OCI-LY7 (cell line): ENCODE measurements around the gene TUBB3.

ENCODE experiments used
- EZH2phosphoT487 ChIP-seq: fragments of 200-600 bp; sonication (generic); IDR thresholded peaks from 2 replicates; pipeline ENCODE4 v1.6.1; 2018; ENCODE audit warnings: low read depth, borderline replicate concordance, mild to moderate bottlenecking, mixed run types, antibody characterized with exemption, low read length, moderate library complexity, mixed read lengths
- TF ChIP-seq, protein P1 (sequence below): fragments of 200-600 bp; sonication (generic); conservative IDR thresholded peaks from 2 replicates; pipeline ENCODE4 v1.5.1; 2014; ENCODE audit warnings: mild to moderate bottlenecking, antibody characterized with exemption, low read length, moderate library complexity, mixed read lengths

- TF ChIP-seq, protein P1, sequence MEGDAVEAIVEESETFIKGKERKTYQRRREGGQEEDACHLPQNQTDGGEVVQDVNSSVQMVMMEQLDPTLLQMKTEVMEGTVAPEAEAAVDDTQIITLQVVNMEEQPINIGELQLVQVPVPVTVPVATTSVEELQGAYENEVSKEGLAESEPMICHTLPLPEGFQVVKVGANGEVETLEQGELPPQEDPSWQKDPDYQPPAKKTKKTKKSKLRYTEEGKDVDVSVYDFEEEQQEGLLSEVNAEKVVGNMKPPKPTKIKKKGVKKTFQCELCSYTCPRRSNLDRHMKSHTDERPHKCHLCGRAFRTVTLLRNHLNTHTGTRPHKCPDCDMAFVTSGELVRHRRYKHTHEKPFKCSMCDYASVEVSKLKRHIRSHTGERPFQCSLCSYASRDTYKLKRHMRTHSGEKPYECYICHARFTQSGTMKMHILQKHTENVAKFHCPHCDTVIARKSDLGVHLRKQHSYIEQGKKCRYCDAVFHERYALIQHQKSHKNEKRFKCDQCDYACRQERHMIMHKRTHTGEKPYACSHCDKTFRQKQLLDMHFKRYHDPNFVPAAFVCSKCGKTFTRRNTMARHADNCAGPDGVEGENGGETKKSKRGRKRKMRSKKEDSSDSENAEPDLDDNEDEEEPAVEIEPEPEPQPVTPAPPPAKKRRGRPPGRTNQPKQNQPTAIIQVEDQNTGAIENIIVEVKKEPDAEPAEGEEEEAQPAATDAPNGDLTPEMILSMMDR, result no peak
- no peak for TF ChIP-seq EZH2phosphoT487
Observed at GRCh38 chr16:89946515-89946914, 23.4 kb downstream of the TUBB3 start.
